ENCODE measurements around the gene TMEM200B.
"Not testable (repeated sequence)": the region's sequence is repeated elsewhere in the genome, so short reads cannot be mapped to it uniquely, and the experiment has no call there.

Gene TMEM200B

DNA sequence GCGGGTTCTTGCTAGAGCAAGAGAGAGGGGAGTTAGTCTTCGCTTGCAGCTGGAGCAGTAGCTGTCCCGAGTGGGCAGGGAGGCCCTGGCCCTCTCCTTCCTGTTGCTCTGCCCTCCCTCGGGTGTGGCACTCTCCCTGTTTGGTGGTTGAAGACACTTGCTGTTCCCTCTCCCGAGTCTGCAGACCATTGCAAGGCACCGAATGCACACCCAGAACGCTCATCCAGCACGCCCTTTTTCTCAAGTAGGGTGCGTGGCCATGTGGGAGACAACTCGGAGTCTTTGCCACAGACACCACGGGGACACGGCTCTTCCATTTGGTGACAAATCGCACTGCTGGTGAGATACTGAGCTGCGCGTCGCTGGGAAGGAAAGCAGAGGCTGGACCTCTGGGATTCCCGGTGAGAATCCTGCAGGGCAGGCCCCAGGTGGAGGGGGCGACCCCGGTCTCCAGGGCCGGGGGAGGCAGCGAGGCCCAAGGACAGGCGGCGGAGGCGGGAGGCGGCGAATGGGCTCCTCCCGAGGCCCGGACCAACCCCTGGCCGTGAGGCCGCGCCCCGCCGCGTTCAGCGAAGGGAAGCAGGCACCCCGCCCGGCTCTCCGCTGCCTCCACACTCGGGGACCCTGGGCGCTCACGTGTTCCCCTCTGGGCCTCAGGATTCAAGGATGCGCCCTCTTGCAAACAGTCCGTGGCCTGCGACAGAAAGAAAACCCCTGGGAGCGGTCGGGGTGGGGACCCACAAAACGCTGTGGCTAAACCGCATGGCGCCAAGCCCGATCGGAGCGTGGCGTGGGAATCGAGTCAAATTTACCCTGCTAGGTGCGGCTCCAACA is 10.4 kb upstream of the TMEM200B start:
- DNase-seq: no peak

DNA sequence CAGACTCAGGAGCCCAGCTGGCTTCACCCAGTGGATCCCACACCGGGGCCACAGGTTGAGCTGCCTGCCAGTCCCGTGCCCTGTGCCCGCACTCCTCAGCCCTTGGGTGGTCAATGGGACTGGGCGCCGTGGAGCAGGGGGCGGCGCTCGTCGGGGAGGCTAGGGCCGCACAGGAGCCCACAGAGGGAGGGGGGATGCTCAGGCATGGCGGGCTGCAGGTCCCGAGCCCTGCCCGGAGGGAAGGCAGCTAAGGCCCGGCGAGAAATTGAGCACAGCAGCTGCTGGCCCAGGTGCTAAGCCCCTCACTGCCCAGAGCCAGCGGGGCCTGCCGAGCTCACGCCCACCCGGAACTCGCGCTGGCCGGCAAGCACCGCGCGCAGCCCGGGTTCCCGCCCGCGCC is 7.4 kb upstream of the TMEM200B start:
- DNase-seq: not testable (repeated sequence)

DNA sequence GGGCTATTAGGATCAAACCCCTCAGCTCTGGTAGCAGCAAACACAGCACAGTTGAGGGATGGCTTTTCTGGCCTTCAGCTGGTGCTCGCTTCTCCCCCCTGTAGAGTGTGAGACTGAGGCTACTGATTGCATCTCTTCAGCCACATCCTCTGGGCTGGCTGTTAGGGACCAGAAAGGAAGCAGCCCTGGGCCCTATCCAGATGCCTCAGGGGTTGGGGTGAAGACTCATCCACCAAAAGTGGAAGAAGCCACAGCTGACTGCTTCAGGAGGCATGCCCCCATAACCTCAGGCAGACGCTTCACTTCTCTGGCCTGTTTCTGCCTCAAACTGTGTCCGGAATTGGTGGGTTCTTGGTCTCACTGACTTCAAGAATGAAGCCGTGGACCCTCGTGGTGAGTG is 6.2 kb upstream of the TMEM200B start:
- DNase-seq: no peak

DNA sequence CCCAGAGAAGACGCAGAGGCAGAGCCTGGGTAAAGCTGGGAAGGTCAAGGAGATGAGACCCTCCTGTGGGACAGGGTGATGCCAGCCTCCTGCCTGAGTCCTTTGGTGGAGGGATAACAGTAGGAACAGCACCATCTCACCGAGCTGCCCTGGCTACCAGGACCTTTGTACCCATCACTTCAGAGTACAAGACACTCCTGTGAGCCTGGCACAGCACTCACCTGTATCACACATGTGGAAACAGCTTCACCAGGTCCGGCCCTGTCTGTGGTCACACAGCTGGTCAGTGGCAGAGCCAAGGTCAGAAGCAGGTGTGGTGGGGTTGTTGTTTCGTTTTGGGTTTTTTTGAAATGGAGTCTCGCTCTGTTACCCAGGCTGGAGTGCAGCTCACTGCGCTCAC is 5.0 kb upstream of the TMEM200B start:
- DNase-seq: no peak

DNA sequence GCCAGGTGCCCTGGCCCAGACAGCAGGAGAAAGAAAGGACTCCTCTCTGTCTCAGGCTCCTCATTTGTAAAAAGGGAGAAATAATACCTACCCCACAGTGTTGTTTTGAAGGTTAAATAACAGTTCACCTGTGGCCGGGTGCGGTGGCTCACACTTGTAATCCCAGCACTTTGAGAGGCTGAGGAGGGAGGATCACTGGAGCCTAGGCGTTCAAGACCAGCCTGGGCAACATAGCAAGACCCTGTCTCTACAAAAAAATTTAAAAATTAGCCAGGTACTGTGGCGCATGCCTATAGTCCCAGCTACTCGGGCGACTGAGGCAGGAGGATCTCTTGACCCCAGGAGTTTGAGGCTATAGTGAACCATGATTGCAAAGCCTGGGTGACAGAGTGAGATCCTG is 2.5 kb upstream of the TMEM200B start:
- no peak for DNase-seq

DNA sequence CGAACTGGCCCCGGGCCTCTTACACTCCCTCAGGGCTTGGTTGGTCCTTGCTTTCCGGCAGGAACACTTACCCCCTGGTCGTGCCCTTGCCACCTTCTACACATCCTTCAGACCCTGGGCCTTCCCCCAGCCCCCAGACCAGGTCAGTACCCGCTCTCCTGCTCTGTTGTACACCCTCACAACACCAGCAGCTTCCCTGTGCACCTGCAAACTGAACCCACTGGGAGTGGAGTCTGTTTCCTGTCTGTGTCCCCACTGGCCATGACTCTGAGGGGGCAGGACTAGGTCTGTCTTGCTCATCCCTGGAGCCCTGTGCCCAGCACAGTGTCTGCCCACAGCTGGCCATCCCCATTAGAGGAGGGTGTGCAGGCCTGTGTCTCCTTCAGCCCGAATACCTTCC is 2.1 kb upstream of the TMEM200B start:
- no peak for DNase-seq

DNA sequence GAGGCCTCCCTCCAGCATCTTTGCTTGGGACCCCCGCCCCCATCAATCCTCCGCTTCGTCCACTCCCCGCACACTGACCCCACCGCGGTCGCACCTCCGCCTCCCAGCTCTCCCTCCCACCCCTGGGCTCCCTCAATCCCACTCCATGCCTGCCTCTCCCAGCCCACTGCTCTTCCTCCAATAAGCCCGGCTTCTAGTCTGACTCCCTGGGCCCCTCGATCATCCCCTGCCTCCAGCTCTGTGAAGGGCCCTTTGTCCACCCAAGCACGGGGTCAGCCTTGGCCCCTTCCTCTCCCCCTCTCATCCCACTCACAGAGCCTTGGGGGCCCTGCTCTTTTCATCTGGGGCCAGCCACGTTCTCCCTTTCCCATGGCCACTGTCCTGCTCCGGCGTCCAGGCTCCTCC is 1.5 kb upstream of the TMEM200B start:
- no peak for DNase-seq

DNA sequence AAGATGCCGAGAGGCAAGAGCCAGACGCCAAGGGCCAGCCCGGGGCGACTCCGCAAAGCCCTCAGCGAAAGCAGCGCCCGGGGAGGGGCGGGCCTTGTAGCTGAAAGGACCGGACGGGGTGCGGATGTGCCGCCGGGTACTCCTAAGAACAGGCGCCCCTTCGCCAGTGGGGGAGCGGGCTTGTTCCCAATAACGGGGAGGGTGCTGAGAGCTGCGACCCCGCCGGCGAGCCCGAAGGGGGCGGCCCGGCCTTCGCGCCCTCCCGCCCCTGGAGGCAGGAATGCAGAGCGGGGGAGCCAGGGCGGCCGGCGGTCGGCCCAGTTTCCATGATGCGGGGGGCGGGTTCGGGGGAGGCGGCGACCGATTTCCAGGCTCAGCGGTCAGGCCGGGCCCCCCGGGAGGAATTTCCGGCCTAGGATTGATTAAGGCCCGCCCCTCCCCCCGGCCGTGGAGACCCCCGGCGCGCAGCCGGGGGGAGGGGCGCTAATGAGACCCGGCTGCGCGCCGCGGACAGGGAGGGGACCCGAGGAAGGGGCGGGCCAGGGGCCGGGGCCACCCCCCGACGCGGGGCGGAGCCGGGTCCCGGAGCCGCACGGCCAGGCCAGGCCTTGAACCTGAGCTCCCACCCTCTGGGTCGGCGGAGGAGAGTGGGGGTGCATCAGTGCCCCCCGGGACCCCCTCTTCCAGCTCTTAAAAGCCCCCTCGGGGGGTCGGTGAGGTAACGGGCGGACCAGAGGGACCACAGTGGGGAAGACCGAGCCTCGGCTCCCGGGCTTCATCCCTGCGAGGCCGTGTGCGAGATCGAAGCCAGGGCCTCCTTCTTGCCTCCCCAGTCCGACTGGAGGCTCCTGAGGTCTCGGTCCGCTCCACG is 898 bp upstream of the TMEM200B start:
- DNase-seq: no peak

DNA sequence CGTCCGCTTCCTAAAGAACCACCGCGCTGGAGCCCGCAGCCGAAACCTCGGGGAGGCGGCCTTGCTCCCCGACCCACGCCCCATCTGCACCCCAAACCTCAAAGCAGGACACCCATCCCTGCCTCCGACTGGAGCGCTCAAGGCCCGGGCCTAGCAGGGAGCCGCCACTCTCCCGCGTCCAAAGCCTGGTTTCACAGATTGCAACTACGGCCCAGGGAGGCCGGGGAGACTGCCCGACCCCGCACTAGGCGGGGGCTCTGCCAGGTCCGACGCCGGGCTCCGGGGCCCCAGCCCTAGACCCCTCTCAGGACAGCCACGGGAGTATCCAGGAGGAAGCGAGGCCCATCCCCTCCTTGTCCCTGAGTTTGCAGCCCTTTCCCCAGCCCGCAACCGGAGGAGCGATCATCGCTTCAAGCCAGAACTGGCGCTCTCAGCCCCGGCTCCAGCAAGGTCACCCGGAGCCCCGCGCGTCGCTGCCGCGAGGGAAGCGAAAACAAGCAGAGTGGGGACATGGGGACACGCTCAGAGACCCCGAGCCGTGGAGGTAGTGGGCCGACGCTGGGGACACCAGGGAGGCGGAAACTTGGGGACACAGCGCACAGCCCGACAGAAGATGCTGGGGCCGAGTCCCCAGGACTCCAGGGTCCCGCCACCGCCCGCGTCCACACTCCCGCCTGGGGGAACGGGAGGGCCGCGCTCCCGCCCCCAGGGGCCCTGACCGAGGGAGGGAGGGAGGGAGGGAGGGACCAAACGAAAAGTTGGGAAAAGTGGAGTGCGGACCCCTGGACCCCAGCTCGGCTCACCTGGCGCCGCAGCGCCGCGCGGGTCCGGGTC is 433 bp downstream of the TMEM200B start:
- no peak for DNase-seq

DNA sequence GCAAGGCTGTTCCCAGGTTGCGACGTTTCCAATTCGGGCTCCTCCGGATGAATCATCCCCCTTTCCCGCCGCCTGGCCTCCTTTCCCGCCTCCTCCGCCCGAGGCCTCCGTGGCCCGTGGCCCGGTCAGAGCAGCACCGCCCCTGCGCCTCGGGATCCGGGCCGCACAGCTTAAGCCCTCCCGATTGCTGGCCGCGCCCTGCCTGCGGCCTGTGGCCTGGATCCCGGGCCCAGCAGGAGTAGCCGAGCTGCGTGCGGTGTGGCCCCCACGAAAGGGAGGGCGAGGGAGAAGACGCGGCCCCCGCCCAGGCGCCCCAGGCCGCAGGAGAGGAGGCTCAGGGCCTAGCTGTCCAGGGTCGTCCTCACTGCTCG is 1.0 kb downstream of the TMEM200B start:
- DNase-seq: no peak

DNA sequence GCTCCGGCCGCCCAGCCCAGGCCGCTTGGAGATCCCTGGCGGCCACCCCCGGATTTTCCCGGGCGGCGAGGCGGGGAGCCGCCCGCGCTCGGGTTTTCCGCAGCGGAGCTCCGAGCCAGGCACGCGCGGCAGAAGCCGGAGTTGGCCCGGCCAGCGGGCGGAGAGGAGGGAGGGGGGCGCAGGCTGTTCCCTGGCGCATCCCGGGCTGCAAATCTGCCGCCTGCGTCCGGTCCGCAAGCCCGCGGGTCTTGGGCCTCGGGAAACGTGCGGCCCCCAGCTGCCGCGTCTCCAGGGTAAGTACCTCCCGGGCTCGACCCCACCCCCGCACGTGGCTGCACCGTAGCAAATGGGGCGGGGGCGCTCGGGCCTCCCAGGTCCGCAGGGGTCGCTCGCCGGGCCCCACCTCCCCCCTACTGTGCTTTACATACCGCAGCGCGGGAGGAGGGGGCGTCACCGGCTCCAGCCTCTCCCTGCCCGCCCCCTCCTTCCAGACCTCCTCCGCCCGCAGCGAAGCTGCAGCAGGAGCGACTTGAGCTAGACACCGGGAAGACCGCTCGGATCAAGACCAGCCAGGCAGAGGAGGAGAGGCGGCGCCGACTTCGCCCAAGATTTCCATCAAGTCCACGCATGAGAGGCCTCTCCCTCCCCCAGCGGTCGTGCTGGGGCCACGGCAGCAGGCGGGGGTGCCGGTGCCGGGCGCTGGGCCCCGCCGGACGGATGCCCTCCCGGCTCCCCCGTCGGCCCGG is 1.6 kb downstream of the TMEM200B start:
- DNase-seq: no peak

DNA sequence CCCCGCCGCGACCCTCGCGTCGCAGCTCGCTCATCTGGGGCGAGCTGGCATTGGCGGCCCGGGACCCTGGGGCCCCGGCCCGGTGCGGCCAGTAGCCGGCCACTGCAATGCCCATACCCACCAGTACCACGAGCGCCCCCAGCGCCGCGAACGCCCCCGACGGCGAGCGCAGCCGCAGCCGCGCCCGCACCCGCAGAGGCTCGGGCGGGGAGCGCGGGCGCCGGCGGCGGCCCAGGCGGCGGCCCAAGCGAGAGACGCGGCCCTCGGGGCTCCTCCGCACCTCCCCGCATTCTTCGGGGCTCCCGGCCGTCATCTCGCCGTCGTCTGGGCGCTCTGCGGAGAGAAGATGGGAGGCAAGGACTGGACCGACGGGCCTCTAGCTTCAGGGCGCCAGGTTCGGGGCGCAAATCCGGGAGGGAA is 2.2 kb downstream of the TMEM200B start:
- no peak for DNase-seq

DNA sequence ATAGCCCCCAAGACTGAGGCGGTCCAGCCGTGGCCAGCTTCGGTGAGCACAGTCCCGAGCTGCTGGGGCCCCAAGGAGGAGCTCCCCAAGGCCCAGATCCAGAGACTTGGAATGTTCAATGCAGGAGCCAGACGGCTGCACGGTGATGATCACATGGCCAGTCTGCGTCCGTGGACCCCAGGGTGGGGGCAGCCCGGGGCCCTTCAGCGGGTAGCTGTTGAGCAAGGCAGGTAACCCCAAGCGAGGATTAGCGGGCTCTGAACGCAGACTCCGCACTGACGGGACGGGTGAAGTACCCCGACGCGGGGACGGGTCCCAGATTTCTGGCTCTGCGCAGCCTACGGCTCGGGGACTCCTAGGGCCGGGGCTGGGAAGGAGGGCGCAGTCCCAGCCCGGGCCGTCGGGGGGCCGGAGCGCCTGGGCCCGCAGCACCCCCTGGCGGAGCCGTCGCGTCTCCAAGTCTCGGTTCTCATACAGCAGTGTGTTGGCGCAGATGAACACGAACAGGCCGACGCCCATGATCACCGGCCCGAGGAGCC is 2.7 kb downstream of the TMEM200B start:
- DNase-seq: no peak

DNA sequence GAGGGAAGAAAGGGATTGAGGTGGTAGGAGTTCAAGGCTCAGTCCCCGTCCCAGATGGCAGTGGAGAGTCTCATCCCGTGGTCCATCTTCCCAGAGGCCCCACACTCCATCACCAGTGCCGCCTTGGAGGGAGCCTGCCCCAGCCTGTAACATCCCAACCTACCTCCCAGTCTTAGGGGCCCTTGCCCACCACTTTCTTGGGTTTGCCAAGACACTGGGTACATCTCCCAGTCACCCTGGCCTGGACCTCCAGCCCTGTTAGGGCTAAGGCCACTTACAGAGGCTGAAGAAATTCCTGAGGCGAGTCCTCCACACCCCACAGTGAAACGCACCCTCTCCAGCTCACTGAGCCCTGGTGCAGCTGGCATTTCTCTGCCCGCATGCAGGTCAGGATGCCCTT is 3.3 kb downstream of the TMEM200B start:
- DNase-seq: no peak

DNA sequence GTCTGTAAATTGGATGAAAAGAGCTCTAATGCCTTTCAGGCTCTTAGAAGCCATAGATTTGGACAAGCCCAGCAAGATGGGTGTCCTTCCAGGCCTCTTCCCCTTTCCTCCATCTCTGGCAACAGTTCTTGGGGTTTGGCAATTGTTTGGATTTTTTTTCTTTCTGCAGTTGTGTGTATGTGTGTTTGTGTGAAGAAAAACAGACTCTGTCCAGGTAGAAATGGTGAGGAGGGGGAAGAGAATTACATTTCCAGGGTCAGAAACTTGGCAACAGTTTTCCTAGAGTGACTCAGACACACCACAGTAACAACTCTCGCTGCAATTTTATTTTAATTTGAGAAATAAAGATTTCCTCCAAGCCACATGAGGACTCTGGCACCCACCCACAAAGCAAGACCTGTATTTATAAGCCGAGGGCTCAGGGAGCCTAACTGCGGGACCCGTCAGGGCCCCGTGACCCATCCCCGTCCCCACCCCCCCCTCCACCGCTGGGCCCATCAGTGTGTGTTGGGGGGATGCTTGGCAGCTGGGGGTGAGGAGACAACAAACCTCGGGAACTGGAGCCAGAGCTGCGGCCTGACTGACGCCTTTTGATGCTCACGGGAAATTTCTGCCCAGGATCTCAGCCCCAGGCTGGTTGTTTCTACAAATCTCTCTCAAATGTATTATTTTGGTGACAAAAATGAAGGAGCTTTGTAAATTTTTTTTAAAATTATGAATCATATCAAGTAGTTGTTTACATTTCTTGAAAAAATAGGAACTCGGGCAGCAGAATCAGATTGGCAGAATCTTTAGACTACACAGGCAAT is 4.4 kb downstream of the TMEM200B start:
- DNase-seq: no peak

DNA sequence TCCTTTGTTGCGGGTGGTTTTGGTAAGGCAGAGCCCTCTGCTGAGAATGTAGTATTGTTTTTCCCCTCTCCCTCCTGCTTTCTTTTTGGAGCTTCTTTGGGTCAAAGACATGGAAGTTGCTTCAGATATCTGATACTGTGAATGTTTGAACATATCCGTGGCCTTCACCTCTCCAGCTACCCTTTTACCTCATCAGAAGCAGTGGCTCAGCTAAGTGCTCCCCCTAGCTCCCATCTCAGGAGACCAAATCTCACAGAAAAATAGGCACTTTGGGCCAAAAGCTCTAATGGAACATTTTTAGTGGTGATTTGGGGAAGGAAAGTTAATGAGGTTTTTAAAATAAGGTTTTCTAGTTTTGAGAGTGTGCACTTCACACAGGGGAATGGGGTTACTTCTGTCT is 6.3 kb downstream of the TMEM200B start:
- no peak for DNase-seq

DNA sequence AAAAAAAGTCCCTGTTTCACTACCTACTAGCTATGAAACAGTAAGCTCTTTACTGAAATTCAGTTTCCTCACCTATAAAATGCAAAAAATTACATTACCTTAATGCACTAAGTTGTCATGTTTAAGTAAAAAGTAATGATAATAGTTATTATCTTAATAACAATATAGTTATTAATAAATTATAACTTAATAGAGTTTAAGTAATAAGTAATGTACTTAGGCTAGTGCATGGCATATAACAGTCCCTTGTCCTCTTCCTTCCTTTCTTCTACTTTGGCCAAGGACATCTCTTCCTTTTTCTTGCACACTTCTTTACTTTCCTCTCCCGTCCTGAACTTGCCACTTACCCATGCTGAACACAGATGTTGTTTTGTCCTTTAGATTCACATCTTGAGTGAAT is 9.0 kb downstream of the TMEM200B start:
- no peak for DNase-seq

DNA sequence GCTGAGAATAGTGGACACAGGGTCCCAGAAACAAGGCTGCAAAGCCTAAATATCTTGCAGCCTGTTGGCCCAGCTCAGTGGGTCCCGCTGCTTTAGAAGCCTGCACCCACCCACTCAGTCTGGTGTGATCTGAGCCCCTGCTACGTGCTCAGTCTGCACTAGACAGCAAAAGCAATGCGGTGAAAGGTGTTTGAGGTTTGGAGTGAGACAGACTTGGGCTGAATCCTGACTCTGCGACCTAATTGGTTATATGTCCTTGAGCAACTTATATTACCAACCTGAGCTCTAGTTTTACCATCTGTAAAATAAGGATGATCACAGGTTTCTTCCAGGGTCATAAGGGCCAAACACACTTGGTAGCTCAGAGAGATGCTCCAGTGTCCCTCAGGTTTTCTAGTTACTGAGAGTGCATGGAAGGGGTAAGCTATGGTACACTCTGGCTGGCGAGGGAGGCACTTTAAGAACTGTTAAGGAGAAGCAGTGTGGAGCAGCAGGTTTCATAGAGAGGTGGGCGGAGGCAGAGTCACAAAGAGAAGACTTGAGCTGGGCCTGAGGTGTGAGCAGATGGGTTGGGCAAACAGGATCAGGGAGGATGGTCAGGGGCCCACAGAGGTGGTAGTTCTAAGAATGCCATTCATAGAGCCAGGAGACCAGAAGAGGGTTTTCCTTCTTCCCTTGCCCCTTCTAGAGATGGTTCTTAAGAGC is 10.1 kb downstream of the TMEM200B start:
- DNase-seq: no peak

DNA sequence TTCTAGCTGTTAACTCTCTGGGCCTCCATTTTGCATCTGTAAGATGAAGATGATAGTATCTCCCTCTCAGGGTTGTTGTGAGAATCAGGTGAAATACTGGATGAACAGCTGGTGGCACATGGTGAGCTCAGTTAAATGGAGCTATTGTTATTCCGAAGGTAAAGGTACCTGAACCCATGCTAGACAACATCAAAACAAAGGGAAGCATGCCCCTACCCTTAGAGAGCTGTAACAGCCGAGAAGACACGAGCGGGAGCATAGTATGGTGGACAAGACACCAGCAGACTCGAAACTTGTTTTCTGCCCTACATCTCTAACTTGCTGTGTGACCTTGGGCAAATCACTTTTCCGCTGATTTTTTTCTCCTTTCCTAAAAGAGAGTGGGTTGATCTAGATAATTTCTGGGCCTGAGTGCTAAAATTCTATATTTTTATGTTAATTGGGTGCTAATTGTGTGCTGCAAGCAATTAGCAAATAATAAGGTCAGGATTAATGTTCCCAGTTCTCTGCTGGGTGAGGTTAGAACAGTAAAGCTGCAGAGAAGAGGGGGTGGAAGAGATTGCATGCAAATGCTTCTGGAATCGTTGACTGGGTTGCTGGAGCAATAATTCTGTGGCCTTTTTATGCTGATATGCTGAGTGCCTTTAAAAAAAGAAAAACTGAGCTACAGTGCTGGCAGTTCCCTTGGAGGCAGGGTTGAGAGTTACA is 10.8 kb downstream of the TMEM200B start:
- no peak for DNase-seq

DNA sequence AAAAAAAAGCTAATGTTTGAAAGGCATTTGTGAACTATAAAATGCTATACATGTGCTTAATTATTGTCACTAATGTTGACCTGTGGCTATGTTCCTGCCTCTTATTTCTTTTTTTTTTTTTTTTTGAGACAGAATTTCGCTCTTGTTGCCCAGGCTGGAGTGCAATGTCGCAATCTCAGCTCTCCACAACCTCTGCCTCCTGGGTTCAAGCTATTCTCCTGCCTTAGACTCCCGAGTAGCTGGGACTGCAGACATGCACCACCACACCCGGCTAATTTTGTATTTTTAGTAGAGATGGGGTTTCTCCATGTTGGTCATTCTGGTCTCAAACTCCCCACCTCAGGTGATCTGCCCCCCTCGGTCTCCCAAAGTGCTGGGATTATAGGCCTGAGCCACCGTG is 15.7 kb downstream of the TMEM200B start:
- DNase-seq: not testable (repeated sequence)
